HG02840 (cell line): ENCODE results near the gene EPHA6.

Experiments used
- ATAC-seq: cut with Tn5 transposase; IDR thresholded peaks from one replicate; pipeline ENCODE4 v1.9.1; 2021; ENCODE audit warnings: mild to moderate bottlenecking, moderate library complexity, moderate number of reproducible peaks; ENCODE audit not compliant: unreplicated experiment, low FRiP score

The EPHA6 gene

DNA sequence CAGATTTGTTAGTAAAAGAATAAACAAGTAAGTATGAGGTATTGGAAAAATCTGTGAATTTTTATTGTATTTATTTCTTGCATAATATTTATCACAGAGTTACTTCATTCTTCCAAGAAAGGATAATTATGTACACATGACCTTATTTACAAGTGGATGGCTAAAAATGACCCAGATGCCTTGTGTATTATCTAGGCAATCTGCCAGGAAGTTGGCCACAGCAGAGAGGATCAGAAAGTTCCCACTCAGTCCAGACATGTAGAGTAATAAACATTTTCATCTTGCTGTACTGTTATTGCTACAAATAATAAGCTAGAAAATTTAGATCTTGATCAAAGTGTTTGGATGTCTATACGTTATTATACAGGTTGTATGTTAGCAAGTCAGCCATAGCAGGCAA lies 317.1 kb downstream of the EPHA6 start:
- no peak for ATAC-seq

DNA sequence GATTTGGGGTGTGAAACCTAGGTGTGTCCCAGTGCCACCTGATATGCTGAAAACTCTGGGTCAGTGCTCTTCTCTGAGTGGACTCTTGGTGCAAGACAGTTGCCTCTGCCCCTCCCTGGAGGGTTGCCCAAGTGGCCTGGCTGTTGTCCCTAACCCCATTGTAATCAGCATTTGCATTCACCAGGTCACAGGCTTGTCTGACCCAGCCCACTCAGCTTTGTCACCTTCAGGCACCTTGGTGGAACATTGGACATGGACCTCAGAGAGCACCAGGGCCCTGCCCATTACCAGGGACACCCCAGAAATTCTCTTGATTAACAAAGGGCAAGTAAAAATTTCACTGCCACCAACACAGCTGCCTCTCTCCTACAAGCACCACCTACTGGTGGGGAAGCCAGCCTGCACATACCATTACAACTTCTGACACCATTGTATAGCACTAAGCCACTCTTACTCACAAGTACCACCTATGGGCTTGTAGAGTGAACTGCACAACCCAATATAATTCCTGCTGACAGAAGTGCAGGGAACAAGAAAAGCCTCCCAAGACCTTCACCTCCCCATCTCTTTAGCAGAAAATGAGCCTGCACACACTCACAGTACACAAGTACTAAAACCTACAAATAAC lies 324.6 kb downstream of the EPHA6 start:
- no peak for ATAC-seq

DNA sequence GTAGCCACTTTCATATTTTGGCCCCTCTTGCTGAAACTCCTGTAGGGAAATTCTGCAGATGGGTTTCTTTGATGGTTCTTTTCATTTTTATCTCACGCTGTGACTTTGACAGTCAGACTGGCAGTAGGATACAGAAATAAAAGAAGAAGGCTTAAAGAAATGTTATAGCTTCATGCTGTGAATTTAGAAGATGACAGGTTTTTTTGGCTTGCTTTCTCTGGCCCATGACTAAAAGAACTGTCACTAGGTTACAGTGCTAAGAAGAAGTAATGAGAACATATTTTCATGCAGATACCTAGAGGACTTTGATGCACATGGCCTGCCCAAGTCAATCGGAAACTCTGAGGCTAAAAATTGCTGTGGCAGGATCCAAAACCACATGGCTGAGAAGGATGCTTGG lies 334.5 kb downstream of the EPHA6 start:
- ATAC-seq: no peak

DNA sequence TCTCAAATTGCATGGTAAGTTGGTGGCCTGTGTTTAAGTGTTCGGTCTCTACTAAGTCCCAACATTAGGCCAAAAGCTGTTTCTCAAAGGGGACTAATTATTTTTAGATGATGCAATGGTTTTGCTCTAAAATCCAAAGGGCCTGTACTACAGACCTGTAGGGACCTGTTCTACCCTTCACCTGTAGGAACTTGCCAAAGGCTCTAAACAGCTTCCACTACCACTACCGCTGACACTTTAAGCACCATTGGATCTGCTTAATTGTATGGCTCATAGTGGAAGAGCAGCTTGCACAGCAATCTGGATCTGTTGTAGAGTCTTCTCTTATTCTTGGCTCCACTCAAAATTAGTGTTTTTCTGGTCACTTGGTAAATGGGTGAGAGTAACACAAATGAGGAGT lies 346.8 kb downstream of the EPHA6 start:
- ATAC-seq: no peak

DNA sequence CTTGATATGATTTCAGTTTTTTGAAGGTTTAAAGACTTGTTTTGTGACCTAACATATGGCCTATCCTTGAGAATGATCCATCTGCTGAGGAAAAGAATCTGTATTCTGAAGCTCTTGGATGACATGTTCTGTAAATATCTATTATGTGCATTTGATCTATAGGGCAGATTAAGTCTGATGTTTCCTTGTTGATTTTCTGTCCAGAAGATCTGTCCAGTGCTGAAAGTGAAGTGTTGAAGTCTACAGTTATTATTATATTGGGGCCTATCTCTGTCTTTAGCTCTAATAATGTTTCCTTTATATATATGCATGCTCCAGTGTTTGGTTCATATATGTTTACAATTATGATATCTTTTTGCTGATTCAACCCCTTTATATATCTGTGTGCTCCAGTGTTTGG lies 362.8 kb downstream of the EPHA6 start:
- ATAC-seq: no peak

DNA sequence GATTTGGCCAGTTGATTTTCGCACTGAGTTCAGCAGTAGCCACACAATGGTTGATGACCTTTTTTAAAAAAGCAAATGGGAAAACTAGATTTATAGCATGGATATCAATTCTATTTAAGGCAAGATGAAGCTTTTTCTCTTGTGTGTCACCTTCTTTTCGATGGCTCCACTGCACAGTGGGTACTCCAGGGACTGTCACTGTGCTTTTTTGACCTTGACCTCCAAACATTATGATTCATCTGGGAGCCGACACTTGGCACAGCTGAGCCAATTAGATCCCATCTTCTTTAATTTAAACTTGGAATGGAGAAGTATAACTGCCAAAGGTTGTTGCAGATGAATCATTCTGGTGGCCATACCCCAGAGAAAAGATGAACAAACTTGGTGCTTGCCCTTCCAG lies 367.3 kb downstream of the EPHA6 start:
- no peak for ATAC-seq

DNA sequence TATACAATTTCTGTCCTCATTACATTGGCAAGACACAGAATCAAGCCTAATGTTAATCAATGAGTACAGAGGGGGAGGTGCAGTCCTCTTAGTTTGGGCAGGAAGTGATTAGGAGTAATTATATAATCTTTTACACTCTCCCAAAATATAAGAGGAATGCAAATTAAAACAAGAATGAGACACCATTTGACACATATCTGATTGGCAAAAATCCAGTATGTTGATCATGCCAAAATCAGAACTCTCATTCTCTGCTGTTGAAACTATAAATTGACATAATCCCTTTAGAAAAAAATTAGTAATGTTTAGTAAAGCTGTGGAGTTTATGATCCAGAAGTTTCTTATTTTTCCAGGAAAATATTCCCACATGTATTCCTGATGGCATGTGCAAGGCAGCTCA lies 373.4 kb downstream of the EPHA6 start:
- no peak for ATAC-seq

DNA sequence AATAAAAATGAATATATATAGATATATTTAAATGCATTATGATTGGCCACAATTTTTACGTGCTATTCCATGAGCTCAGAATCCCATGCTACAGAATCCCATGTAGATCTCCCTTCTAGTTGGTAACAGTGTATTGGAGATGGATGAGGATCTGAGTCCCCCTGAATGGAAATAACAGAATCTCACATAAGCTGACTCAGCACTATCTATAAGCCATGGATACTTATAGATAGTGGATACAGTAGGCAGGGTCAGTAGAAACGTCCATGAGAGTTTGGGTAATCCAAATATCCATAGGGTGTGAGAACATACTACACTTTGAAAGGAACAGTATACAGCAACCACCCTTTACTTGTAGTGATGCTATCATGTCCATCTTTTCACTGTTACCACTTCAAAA lies 375.4 kb downstream of the EPHA6 start:
- ATAC-seq: no peak

DNA sequence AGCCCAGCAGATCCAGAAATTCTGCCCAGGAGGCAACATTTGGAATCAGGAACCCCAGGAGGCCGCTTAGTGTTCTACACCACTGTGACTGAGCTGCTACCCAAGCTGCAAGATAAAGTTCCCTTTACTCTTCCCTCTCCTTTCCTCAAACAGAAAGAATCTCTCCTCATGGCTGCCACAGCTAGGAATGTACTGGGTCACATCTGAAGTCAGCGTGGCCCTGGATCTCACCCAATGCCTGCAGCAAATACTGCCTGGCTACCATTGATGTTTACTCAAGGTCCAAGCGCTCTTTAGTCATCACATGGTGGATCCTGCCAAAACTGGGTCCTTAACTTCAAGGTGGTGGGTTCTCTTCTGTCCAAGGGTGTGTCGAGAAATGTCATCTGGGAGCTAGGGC lies 382.7 kb downstream of the EPHA6 start:
- no peak for ATAC-seq

DNA sequence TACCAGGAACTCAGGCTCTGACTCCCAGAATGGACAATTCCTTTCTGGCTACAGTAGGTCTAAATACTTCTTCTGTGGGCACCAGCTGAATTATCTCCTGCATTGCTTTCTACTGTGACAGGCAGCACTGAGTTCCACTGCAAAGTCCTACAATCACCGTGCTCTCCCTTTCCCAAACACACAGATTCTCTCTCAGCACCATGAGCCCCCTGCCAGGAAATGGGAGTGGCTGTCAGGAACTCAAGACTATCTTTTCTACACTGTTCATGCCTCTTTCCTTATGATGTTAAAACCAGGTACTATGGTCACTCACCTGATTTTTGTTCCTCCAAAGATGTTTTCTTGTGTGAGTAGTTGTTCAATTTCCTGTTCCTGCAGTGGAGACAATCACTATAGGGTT lies 383.4 kb downstream of the EPHA6 start:
- no peak for ATAC-seq

DNA sequence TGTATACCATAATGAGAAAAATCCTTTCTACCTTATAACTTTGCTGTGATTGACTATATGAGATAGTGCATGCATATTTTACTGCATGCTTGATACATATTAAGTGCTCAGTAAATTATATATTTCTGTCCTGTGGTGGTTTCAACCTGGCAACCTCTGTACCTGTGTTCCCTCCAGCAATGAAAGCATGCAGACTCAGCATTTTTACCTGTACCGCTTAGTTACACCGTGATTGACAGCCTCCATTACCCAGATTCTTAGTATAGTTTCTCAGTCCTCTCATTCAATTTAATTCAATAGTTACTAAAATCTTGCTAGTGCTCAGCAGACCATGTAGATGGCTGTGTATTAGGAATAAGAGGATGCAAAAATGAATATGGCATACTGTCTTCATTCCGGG lies 386.0 kb downstream of the EPHA6 start:
- no peak for ATAC-seq

DNA sequence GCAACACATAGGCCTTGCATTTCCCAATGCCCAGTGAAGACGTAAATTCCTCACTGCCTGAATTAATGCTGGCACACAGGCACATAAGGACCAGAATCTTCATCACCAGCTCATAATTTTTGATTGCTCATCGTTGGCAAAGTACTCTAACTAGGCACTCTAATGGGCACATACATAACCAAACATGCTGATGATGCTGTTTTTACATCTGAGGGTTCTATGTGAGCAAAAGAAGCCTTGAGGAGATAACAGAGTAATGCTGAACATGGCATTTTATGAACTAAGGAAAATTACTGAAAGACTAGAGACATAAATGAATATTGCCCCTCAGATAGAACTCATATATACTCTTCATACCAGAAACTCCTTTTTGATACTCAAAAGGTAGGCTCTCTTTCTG lies 387.4 kb downstream of the EPHA6 start:
- ATAC-seq: no peak

DNA sequence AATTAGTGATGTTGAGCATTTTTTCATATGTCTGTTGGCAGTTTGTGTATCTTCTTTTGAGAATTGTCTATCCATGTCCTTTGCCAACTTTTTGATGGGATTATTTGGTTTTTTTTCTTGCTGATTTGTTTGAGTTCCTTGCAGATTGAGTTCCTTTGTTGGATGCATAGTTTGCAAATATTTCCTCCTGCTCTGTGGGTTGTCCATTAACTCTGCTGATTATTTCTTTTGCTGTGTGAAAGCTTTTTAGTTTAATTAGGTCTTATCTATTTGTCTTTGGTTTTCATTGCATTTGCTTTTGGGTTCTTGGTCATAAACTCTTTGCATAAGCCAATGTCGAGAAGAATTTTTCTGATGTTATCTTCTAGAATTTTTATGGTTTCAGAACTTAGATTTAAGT lies 414.6 kb downstream of the EPHA6 start:
- ATAC-seq: no peak

DNA sequence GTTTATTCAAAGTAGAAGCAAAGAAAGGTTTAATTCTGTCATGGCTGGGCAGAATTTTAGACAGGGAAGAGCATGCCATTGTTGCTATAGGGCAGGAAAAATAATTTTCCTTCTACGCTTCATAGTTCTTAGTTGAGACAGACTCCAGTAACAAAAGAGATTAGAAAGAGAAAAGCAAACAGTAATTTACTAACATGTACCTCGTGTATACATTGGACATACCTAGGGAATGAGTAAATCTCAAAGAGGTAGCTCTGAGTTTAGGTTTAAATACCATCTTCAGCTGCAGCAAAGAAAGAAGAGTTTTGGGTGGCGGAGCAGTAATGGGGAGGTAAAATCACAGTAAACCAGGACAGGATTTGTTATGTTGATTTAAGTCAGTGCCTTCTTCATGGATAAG lies 416.1 kb downstream of the EPHA6 start:
- no peak for ATAC-seq

DNA sequence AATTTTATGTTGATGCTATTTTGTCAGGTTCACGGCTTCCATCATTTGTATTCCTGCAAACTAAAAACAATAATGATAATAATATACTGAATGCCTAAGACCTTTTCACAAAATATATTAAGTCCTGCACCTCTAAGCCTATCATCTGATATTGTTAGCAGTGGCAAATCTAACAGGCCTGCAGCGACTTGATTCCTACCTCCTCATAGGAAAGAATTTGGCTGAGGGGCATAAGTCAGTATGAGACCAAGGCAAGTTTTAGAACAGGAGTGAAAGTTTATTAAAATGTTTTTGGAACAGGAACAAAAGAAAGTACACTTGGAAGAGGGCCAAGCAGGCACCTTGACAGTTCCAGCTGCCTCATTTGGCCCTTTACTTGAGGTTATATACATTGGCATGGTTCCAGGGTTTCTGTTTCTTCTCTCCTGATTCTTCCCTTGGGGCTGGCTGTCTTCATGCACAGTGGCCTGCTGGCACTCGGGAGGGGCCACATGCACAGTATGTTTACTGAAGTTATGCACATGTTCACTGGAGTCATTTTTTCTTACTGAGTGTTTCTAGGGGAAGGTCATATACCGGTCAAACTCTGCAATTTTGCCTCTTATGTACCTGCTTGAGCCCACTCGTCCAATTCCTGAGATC lies 418.1 kb downstream of the EPHA6 start:
- no peak for ATAC-seq

DNA sequence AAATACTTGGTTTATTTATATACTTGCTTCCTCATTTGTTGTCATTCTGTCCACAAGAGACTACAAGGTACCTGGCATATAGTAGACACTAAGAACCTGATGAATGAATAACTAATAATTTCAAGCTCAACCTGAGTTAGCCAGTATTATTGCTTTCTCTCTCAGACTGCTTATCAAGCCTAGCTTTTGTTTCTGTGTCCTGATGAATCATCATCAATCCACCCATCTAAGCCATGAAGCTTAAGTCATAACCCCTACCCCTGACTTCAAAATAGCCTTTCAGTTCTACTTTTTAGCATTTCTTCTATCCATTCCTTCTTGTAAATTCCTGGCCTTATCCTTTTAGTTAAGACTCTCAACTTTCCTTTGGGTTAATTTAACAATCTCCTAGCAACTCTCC lies 420.8 kb downstream of the EPHA6 start:
- no peak for ATAC-seq

DNA sequence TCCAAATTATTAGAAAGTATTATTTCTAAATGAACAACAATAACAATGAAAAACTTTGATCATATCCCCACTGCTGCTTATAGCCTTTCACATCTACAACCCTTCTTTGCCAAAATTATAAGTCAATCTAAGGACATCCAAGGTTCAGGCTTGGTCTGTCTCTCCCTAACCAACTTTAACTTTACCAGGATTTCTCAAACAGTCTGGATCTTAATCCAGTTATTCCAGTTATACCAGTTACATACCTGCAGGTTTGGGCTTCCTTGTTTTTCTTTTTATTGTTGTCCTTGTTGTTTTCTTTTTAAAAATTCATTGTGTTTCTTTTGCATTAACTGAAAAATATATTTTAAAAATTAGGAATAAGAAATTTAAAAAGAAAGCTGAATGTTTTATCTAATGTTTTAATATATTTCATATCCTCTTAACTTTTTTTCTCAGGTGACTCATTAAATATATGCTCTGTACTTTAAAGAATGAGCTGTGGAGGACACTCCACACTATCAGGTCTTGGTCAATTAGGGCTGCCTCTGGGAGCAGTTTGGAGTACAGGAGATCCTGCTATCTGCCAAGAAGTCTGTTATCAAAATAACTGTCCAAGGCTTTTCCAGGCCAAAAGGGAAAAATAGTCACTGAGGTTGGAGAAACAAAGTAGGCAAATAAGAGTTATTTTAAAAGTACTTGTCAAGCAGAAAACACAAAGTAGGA lies 421.4 kb downstream of the EPHA6 start:
- ATAC-seq: no peak

DNA sequence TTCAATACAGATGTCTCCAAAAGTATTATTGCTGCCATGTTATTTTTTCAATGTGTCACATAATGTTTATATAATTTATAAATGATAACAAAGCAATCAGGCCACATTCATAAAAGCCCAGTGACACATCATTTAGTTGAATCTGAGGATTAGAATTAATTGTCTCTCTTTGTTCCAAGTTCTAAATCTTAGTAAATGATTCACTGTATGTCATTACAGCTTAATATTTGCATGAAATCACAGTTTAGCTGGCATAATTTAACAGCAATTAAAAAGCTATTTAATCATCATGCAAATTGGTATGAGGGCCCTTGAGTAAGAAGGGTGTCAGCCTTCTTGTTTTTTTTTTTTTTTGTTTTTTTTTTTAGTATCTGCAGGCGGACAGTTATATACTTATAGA lies 427.0 kb downstream of the EPHA6 start:
- ATAC-seq: no peak

DNA sequence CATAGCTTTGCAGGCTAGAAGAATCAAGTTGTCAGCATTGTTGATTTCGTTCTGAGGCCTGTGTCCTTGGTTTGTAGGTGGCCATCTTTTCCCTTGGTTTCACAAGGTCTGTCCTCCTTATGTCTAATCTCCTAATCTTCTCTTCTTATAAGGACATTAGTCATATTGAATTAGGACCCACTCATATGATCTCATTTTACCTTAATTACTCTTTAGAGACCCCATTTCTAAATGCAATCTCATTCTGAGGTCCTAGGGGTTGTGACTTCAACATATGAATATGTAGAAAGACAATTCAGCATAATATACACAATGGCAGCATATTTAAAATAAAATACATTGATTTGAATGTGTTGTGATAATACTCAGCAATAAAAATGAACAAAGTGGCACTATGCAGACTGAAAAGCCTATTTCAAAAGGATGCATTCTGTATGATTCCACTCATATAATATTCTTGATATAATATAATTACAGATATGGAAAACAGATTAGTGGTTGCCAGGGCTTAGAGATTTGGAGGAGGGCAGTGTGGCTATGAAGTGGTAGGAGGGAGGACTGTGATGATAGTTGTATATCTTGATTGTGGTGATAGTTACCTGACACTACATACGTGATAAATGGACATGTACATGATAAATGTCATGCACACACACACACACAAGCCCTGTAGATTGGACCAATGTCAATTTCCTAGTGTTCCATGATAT lies 431.0 kb downstream of the EPHA6 start:
- no peak for ATAC-seq

DNA sequence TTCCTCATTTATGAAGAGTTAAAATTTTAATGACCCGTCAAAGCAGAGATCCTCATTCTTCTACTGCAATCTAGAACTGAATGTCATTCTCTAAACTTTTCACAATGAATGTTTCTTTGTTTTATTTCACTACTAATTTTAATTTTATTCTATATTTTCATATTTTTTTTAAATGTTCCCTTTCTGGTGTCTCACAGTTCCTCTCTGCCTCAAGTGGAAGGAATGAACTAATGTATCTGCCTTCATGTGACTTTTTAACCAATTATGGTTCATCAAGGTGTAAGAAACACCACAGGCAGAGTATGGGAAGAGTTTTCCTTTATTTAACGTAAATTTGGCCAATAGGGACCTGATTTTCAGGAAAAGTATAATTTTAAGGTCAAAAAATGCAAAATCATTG lies 441.7 kb downstream of the EPHA6 start:
- no peak for ATAC-seq

DNA sequence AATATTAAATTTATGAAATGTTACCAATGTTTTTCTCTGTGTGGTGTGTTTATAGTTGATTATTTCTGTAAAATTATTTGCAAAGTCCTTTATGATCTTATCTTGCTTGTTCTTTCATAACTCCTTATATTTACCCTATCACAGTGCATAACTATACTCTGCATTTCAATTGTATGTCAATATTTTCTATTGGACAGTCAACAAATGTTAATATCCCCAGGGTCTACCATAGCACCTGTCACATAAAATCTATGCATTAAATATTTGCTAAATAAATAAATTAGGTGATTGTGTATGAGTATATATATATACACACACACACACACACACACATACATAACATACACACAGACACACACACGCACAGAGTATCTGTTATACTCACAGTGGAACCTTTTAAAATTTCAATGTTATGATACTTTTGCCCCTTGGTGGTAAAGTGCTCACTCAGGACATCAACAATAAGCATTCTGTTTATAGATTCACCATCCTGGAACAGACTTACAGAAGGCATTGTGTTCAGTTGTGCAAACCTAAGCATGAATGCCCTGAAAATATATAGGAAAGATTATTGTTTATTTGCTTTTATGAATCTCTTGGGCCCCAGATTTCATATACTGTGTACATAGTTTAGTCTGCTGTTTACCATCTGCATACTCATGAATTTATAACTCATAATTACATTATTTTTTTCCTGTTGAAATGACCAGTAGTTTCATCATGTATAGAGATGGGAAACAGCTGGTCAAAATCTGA lies 443.7 kb downstream of the EPHA6 start:
- ATAC-seq: no peak
